Naive thymus-derived CD4-positive, alpha-beta T cell (primary cell): Measurements from ENCODE around the gene CLEC19A. TPM values are rescaled to one million over a fixed set of nuclear protein-coding genes. Genes with fewer than 3 reads are reported as not detected.

Source experiments
- ATAC-seq: fragments of 150-1000 bp; cut with Tn5 transposase; 2 replicates; pipeline ENCODE4 v1.10.0; 2021; ENCODE audit warnings: mild to moderate bottlenecking, moderate library complexity
- CTCF ChIA-PET: fragments of 350-600 bp; sonication (Branson Sonifier 250); formaldehyde crosslinking; loops from one replicate; lab custom pipeline; 2021; ENCODE audit warnings: antibody characterized with exemption; lab: Charles Lee
- POLR2A ChIA-PET: fragments of 350-600 bp; sonication (Branson Sonifier 250); formaldehyde crosslinking; loops from one replicate; lab custom pipeline; 2021; ENCODE audit warnings: antibody characterized with exemption, inconsistent platforms; lab: Charles Lee
- DNase-seq, 9 donors: peaks; one replicate each; pipeline versions ENCODE4 v3.0.0 to v3.0.0-alpha.2; 2020 to 2022; ENCODE audit warnings: mixed read lengths in 1 of 9
- H3K27ac ChIP-seq: one replicate; pipeline ENCODE4 v1.7.0; 2013; ENCODE audit warnings: mild to moderate bottlenecking, low read depth, low read length, moderate library complexity
- H3K27me3 ChIP-seq, 2 donors: one replicate each; pipeline ENCODE4 v1.7.0; 2013; ENCODE audit warnings: low read length in 2 of 2, mild to moderate bottlenecking in 2 of 2, moderate library complexity in 2 of 2; ENCODE audit not compliant: control insufficient read depth in 2 of 2, insufficient read depth in 2 of 2
- H3K36me3 ChIP-seq, 3 experiments: 1 replicate in 2 of 3; 2 replicates in 1 of 3; pipeline ENCODE4 v1.7.0; 2013; ENCODE audit warnings: low read length in 3 of 3, mild to moderate bottlenecking in 3 of 3, moderate library complexity in 1 of 3; ENCODE audit not compliant: insufficient read depth in 3 of 3, control insufficient read depth in 2 of 3
- H3K4me1 ChIP-seq, 2 donors: one replicate each; pipeline ENCODE4 v1.7.0; 2013; ENCODE audit warnings: low read length in 2 of 2, mild to moderate bottlenecking in 2 of 2, moderate library complexity in 1 of 2; ENCODE audit not compliant: control insufficient read depth in 2 of 2, insufficient read depth in 2 of 2
- H3K4me3 ChIP-seq: 2 replicates; pipeline ENCODE4 v1.7.0; 2013; ENCODE audit warnings: mild to moderate bottlenecking, low read length
- H3K9me3 ChIP-seq, 3 experiments: 1 replicate in 2 of 3; 2 replicates in 1 of 3; pipeline ENCODE4 v1.7.0; 2013; ENCODE audit warnings: low read length in 3 of 3; ENCODE audit not compliant: control insufficient read depth in 2 of 3
- H3K27ac Mint-ChIP-seq, 9 donors: one replicate each; pipeline ENCODE4 v1.8.0; 2020 to 2022; ENCODE audit warnings: mixed read lengths in 9 of 9, mild to moderate bottlenecking in 8 of 9, moderate library complexity in 5 of 9, inconsistent platforms in 2 of 9
- H3K27me3 Mint-ChIP-seq, 5 donors: one replicate each; pipeline ENCODE4 v1.8.0; 2021 to 2022; ENCODE audit warnings: mixed read lengths in 5 of 5, mild to moderate bottlenecking in 1 of 5
- H3K36me3 Mint-ChIP-seq, 5 donors: one replicate each; pipeline ENCODE4 v1.8.0; 2020 to 2022; ENCODE audit warnings: mixed read lengths in 5 of 5, mild to moderate bottlenecking in 3 of 5, inconsistent platforms in 1 of 5
- H3K4me1 Mint-ChIP-seq, 7 donors: one replicate each; pipeline ENCODE4 v1.8.0; 2020 to 2022; ENCODE audit warnings: mixed read lengths in 7 of 7, mild to moderate bottlenecking in 3 of 7, inconsistent platforms in 1 of 7
- H3K4me3 Mint-ChIP-seq, 10 donors: one replicate each; pipeline ENCODE4 v1.8.0; 2020 to 2022; ENCODE audit warnings: mild to moderate bottlenecking in 10 of 10, mixed read lengths in 10 of 10, moderate library complexity in 6 of 10, inconsistent platforms in 2 of 10
- H3K9me3 Mint-ChIP-seq, 11 donors: one replicate each; pipeline ENCODE4 v1.8.0; 2020 to 2022; ENCODE audit warnings: mixed read lengths in 11 of 11, mild to moderate bottlenecking in 4 of 11, inconsistent platforms in 1 of 11, moderate library complexity in 1 of 11
- intact Hi-C, 2 donors: fragments of 100-400 bp; cut with micrococcal nuclease; formaldehyde crosslinking; loops; one replicate each; pipeline ENCODE4 v1.15.1; 2023
- polyA plus RNA-seq, 2 donors: library from polyadenylated mRNA; unstranded; fragments of 300-500 nt; fragmentation: Illumina TruSeq; gene quantifications; one replicate each; pipeline ENCODE4 v1.2.3, GENCODE V29; 2021
- total RNA-seq, 6 experiments: library from RNA in 5 of 6; stranded (reverse) in 5 of 6; gene quantifications; 1 replicate in 5 of 6; 2 replicates in 1 of 6; pipeline ENCODE4 v1.2.3 and lab custom pipeline; 2021 to 2026

Gene CLEC19A
- total RNA-seq (not detected), polyA plus RNA-seq (not detected), total RNA-seq (lab: John Stamatoyannopoulos, UW) (not detected)

- Mint-ChIP-seq H3K4me1 (no peaks in the 10 kb centered on the region), H3K27ac (no peak within 1 kb of the TSS), H3K4me3 (no peak within 1 kb of the TSS), H3K27me3 (peaks cover 0 to 10% (median 0%) of the 10 kb centered on the region in 5 donors), H3K36me3 (no peaks in the 10 kb centered on the region), H3K9me3 (peaks cover 0 to 6% (median 0%) of the 10 kb centered on the region in 11 donors)
- ATAC-seq (no peak), DNase-seq (no peak)
- Histone ChIP-seq H3K36me3 (no peaks in the 10 kb centered on the region), H3K27me3 (no peaks in the 10 kb centered on the region), H3K27ac (no peak within 1 kb of the TSS), H3K4me1 (no peaks in the 10 kb centered on the region), H3K9me3 (no peaks in the 10 kb centered on the region), H3K4me3 (no peak within 1 kb of the TSS)
- ChIA-PET CTCF (no interaction called here), POLR2A (no interaction called here)
- intact Hi-C loops, result no loop called here
Measured at GRCh38 chr16:19285431-19285830, at the start of gene CLEC19A. Gene CLEC19A (plus strand): TSS chr16:19285731. CDS start chr16:19285852, 121 bp downstream.

DNA sequence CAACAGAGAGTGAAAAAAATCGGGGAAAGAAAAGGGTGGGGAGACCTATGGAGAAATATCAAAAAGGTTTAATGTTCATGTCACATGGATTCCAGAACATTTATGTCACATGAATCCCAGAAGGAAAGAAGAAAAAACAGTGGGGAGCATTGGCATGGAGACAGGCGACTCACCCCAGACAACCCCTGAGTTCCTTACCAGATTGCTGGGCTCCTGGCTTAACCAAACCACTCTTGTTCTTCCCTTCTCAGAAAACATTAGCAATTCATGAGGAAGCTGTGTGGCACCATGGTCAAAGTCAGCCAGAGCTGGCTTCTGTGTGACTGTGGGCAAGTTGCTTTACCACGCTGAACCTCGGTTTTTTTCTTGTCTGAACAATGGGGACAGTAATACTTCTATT, 49.6 kb upstream of the CLEC19A start:
- Histone ChIP-seq H3K9me3 (peaks cover 0 to 31% (median 4%) of the 10 kb centered on the region in 3 experiments), H3K27me3 (no peaks in the 10 kb centered on the region), H3K4me3 (no peak overlapping the region), H3K36me3 (no peaks in the 10 kb centered on the region), H3K4me1 (no peaks in the 10 kb centered on the region), H3K27ac (no peak overlapping the region)
- intact Hi-C loops, result no loop called here
- Mint-ChIP-seq H3K9me3 (peaks cover 5 to 58% (median 16%) of the 10 kb centered on the region in 11 donors), H3K27ac (no peak overlapping the region), H3K36me3 (peaks cover 0 to 9% (median 4%) of the 10 kb centered on the region in 5 donors), H3K4me1 (no peaks in the 10 kb centered on the region), H3K27me3 (peaks cover 0 to 9% (median 4%) of the 10 kb centered on the region in 5 donors), H3K4me3 (no peak overlapping the region)
- no peak for DNase-seq
- POLR2A ChIA-PET, result no interaction called here
- CTCF ChIA-PET, result no interaction called here
- no peak for ATAC-seq

- peaks cover 0 to 9% (median 4%) of the 10 kb centered on the region in 5 donors for H3K36me3 Mint-ChIP-seq
- ChIA-PET POLR2A (no interaction called here), CTCF (no interaction called here)
Measured at GRCh38 chr16:19236561-19237209, 48.8 kb upstream of the CLEC19A start.

GRCh38 chr16:19238406-19238805, 47.1 kb upstream of the CLEC19A start:
- CTCF ChIA-PET, result no interaction called here

More at GRCh38 chr16:19236561-19237209, 48.8 kb upstream of the CLEC19A start:
- intact Hi-C loops, result no loop called here
- Mint-ChIP-seq H3K27me3 (peaks cover 0 to 7% (median 2%) of the 10 kb centered on the region in 5 donors), H3K27ac (no peak overlapping the region), H3K4me3 (no peak overlapping the region), H3K4me1 (no peaks in the 10 kb centered on the region), H3K9me3 (peaks cover 5 to 56% (median 16%) of the 10 kb centered on the region in 11 donors)
- Histone ChIP-seq H3K4me1 (no peaks in the 10 kb centered on the region), H3K27me3 (no peaks in the 10 kb centered on the region), H3K36me3 (no peaks in the 10 kb centered on the region), H3K27ac (no peak overlapping the region), H3K9me3 (peaks cover 0 to 31% (median 4%) of the 10 kb centered on the region in 3 experiments), H3K4me3 (no peak overlapping the region)
- DNase-seq, result no peak
- ATAC-seq, result no peak

DNA sequence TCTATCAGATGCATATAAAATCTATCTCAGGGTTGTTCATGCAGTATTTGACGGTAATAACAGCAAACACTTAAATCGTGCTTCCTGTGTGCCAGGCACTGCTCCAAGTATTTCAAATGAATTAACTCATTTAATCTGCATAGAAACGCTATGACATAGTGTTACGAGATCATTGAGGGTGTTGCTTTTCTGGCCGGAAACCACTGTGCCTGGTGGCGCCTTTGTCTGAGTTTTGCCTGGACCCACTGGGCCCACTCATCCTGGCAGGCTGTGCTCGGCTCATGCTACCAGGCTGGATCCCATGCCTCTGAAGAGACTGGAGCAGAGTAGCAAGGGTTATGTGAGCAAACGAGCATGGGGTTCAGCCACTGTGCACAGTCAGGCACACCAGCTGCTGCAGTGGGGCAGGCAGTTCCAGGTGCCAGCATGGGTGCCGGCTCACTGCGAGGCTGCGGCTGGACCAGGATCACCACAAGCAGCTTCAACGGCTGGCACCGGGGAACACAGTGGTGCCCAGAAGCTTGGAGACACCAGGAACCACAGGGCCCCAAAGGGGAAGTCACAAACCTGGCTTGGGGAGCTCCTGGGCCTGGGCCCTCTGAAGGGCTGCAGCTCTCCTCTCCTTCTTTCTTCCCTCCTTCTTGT, 45.9 kb upstream of the CLEC19A start:
- Histone ChIP-seq H3K36me3 (no peaks in the 10 kb centered on the region), H3K27me3 (no peaks in the 10 kb centered on the region), H3K4me1 (no peaks in the 10 kb centered on the region), H3K4me3 (no peak overlapping the region), H3K27ac (no peak overlapping the region), H3K9me3 (peaks cover 0 to 29% (median 4%) of the 10 kb centered on the region in 3 experiments)
- intact Hi-C loops, result no loop called here
- H3K36me3 Mint-ChIP-seq, result peaks cover 0 to 9% (median 4%) of the 10 kb centered on the region in 5 donors
- DNase-seq (no peak), ATAC-seq (no peak)
- H3K9me3 Mint-ChIP-seq, result peaks cover 5 to 43% (median 17%) of the 10 kb centered on the region in 11 donors
- no peak overlapping the region for H3K27ac Mint-ChIP-seq
- H3K4me3 Mint-ChIP-seq, result no peak overlapping the region
- POLR2A ChIA-PET, result no interaction called here
- H3K4me1 Mint-ChIP-seq, result no peaks in the 10 kb centered on the region
- H3K27me3 Mint-ChIP-seq, result peaks cover 0 to 5% (median 0%) of the 10 kb centered on the region in 5 donors
- CTCF ChIA-PET, result no interaction called here

More at GRCh38 chr16:19238406-19238805, 47.1 kb upstream of the CLEC19A start:
- intact Hi-C loops, result no loop called here
- Mint-ChIP-seq H3K27ac (no peak overlapping the region), H3K36me3 (peaks cover 0 to 9% (median 4%) of the 10 kb centered on the region in 5 donors), H3K9me3 (peaks cover 5 to 50% (median 17%) of the 10 kb centered on the region in 11 donors), H3K4me3 (no peak overlapping the region), H3K4me1 (no peaks in the 10 kb centered on the region), H3K27me3 (peaks cover 0 to 5% (median 0%) of the 10 kb centered on the region in 5 donors)
- no peak for ATAC-seq
- DNase-seq, result no peak
- Histone ChIP-seq H3K9me3 (peaks cover 0 to 31% (median 4%) of the 10 kb centered on the region in 3 experiments), H3K27ac (no peak overlapping the region), H3K36me3 (no peaks in the 10 kb centered on the region), H3K4me1 (no peaks in the 10 kb centered on the region), H3K4me3 (no peak overlapping the region), H3K27me3 (no peaks in the 10 kb centered on the region)
- POLR2A ChIA-PET, result no interaction called here

DNA sequence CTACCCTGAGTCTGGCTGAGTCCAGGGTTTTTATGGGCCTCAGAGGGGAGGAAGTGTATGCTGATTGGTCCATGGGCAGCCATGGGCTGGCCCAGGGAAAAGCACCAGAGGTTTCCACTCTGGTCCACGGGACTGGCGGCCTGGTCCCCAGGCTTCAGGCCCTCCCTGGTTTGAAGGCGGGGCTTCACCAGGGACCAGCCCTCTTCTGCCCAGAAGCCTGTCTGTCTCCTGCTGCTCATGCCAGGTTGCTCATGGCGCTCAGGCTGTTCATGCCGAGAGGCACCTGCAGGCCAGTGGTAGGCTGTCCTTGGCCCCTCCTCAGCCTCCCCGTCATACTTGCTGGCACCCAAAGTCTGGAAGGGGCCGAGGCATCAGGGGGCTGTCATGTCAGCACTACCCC, 45.0 kb upstream of the CLEC19A start:
- Mint-ChIP-seq H3K27me3 (peaks cover 0 to 7% (median 0%) of the 10 kb centered on the region in 5 donors), H3K27ac (no peak overlapping the region), H3K36me3 (peaks cover 0 to 7% (median 3%) of the 10 kb centered on the region in 5 donors), H3K4me1 (no peaks in the 10 kb centered on the region), H3K4me3 (no peak overlapping the region), H3K9me3 (peaks cover 3 to 36% (median 13%) of the 10 kb centered on the region in 11 donors)
- Histone ChIP-seq H3K4me3 (no peak overlapping the region), H3K9me3 (peaks cover 0 to 20% (median 2%) of the 10 kb centered on the region in 3 experiments), H3K36me3 (no peaks in the 10 kb centered on the region), H3K4me1 (no peaks in the 10 kb centered on the region), H3K27ac (no peak overlapping the region), H3K27me3 (no peaks in the 10 kb centered on the region)
- no peak for DNase-seq
- ChIA-PET CTCF (no interaction called here), POLR2A (no interaction called here)
- intact Hi-C loops, result no loop called here
- no peak for ATAC-seq
